GM23338 (cell line): Measurements from ENCODE around the gene VAV3.

ENCODE experiments used
- CREB1 ChIP-seq: fragments of 250-450 bp; sonication (Bioruptor Pico); IDR thresholded peaks from 2 replicates; pipeline ENCODE4 v1.5.0; 2020; ENCODE audit warnings: low read depth, mild to moderate bottlenecking, moderate library complexity
- CTCF ChIP-seq, 2 experiments: fragments of 200-600 bp in 1 of 2; sonication (generic) in 1 of 2; conservative IDR thresholded peaks; 2 replicates each; pipeline versions ENCODE4 v1.5.1 to v1.6.1; 2016 to 2017; ENCODE audit warnings: antibody characterized with exemption in 2 of 2, low read depth in 2 of 2, mild to moderate bottlenecking in 2 of 2, moderate library complexity in 1 of 2
- ETS1 ChIP-seq: IDR thresholded peaks from 2 replicates; pipeline ENCODE4 v1.6.1; 2016; ENCODE audit warnings: antibody characterized with exemption
- EZH2 ChIP-seq: fragments of 200-600 bp; sonication (generic); IDR thresholded peaks from one replicate; pipeline ENCODE4 v1.8.0; 2017; ENCODE audit warnings: antibody characterized with exemption, mild to moderate bottlenecking, low read depth; ENCODE audit not compliant: unreplicated experiment
- NANOG ChIP-seq: IDR thresholded peaks from 2 replicates; pipeline ENCODE4 v1.6.1; 2016; ENCODE audit warnings: antibody characterized with exemption, borderline replicate concordance
- POLR2AphosphoS5 ChIP-seq: IDR thresholded peaks from 2 replicates; pipeline ENCODE4 v1.6.1; 2016; ENCODE audit warnings: antibody characterized with exemption, low read depth
- REST ChIP-seq: IDR thresholded peaks from one replicate; pipeline ENCODE4 v1.6.1; 2018; ENCODE audit warnings: antibody characterized with exemption; ENCODE audit not compliant: unreplicated experiment

- no peak for TF ChIP-seq CTCF (conservative IDR thresholded peaks at IDR 0.05; ENCODE audit: low read depth in 2 of 2)
- TF ChIP-seq REST: no peak
- TF ChIP-seq CREB1 (CRISPR knock-in tag): no peak
- no peak for TF ChIP-seq EZH2
- no peak for TF ChIP-seq POLR2AphosphoS5
- TF ChIP-seq NANOG: no peak
- no peak for TF ChIP-seq ETS1
These were observed 299.7 kb downstream of the VAV3 start for GRCh38 chr1:107664982-107665925.
